Peyer's patch (tissue), 4 donors: ENCODE results near the gene FXYD3. TPM values are rescaled to one million over a fixed set of nuclear protein-coding genes. Genes with fewer than 3 reads are reported as not detected.
A peak's percentile ranks its signal among the peaks of the same experiment; 100 is the strongest.

Source experiments
- DNase-seq, 3 donors: peaks; one replicate each; pipeline ENCODE4 v3.0.0-alpha.2; 2017 to 2019
- H3K27ac ChIP-seq, 4 donors: fragments of 200-600 bp; sonication (generic); one replicate each; pipeline ENCODE4 v1.5.1; 2016 to 2019
- H3K27me3 ChIP-seq, 2 donors: fragments of 200-600 bp; sonication (generic); one replicate each; pipeline ENCODE4 v1.5.1; 2019
- H3K36me3 ChIP-seq, 3 donors: fragments of 200-600 bp; sonication (generic); one replicate each; pipeline ENCODE4 v1.5.1; 2016 to 2019
- H3K4me1 ChIP-seq, 4 donors: fragments of 200-600 bp; sonication (generic); one replicate each; pipeline ENCODE4 v1.5.1; 2016 to 2019
- H3K4me3 ChIP-seq, 4 donors: fragments of 200-600 bp; sonication (generic); 1 replicate in 3 of 4; 2 replicates in 1 of 4; pipeline ENCODE4 v1.5.1; 2016 to 2019; ENCODE audit warnings: mild to moderate bottlenecking in 1 of 4
- H3K9me3 ChIP-seq, 4 donors: fragments of 200-600 bp; sonication (generic); one replicate each; pipeline ENCODE4 v1.5.1; 2016 to 2019; ENCODE audit warnings: mild to moderate bottlenecking in 1 of 4
- CTCF ChIP-seq, 6 experiments: fragments of 450-650 bp in 4 of 6; fragments of 200-600 bp in 2 of 6; sonication (generic) in 1 of 6; IDR thresholded peaks; one replicate each; pipeline ENCODE4 v1.5.1; 2017 to 2019; ENCODE audit warnings: antibody characterized with exemption in 6 of 6, mild to moderate bottlenecking in 3 of 6, moderate library complexity in 1 of 6
- POLR2A ChIP-seq, 2 donors: fragments of 450-650 bp; IDR thresholded peaks; one replicate each; pipeline ENCODE4 v1.5.1; 2017; ENCODE audit warnings: antibody characterized with exemption in 2 of 2, mild to moderate bottlenecking in 2 of 2, moderate library complexity in 2 of 2
- total RNA-seq, 4 donors: library from RNA; depleted of rRNA; stranded (reverse); fragments of >200 nt; gene quantifications; one replicate each; pipeline ENCODE4 v1.1.0, GENCODE V29; 2016

FXYD3 gene
- total RNA-seq, 4 donors from 2014 or later, result 33.0 to 1,418 (median 1,063) TPM

GRCh38 chr19:35154525-35155406 lies 39.1 kb downstream of the FXYD3 start, which contains the start of gene FXYD5:
Gene FXYD5 (plus strand): TSS chr19:35154735. CDS start chr19:35155551, 816 bp downstream.
- no peaks in the 10 kb centered on the region for H3K9me3 ChIP-seq
- H3K27me3 ChIP-seq, result peaks cover 0 to 11% of the 10 kb centered on the region in 2 donors
- TF ChIP-seq POLR2A (IDR thresholded peaks at IDR 0.05), result no peak
- peak in 1 of 6 experiments; percentile 8 for TF ChIP-seq CTCF (IDR thresholded peaks at IDR 0.05)
- H3K4me1 ChIP-seq, result peaks cover 0 to 25% (median 4%) of the 10 kb centered on the region in 4 donors
- peak within 1 kb of the TSS; percentile 77 to 93 (median 89) for H3K27ac ChIP-seq
- peak in 2 of 3 donors; percentile 76 to 87 for DNase-seq
- no peaks in the 10 kb centered on the region for H3K36me3 ChIP-seq
- H3K4me3 ChIP-seq, result peak within 1 kb of the TSS; percentile 66 to 84 (median 70)

GRCh38 chr19:35155441-35155840 lies 39.8 kb downstream of the FXYD3 start:
- Histone ChIP-seq H3K27ac (peak overlapping the region; percentile 77 to 93 (median 89)), H3K9me3 (no peaks in the 10 kb centered on the region), H3K36me3 (no peaks in the 10 kb centered on the region), H3K4me3 (peak overlapping the region; percentile 66 to 84 (median 70)), H3K4me1 (peaks cover 0 to 25% (median 4%) of the 10 kb centered on the region in 4 donors), H3K27me3 (peaks cover 0 to 11% of the 10 kb centered on the region in 2 donors)
- TF ChIP-seq CTCF (IDR thresholded peaks at IDR 0.05) (no peak), POLR2A (IDR thresholded peaks at IDR 0.05) (no peak)
- DNase-seq, result peak in 1 of 3 donors; percentile 45

GRCh38 chr19:35155981-35156672 lies 40.5 kb downstream of the FXYD3 start:
- TF ChIP-seq POLR2A (IDR thresholded peaks at IDR 0.05), result no peak
- no peak for TF ChIP-seq CTCF (IDR thresholded peaks at IDR 0.05)
- Histone ChIP-seq H3K27me3 (peaks cover 0 to 11% of the 10 kb centered on the region in 2 donors), H3K36me3 (peaks cover 0 to 3% (median 0%) of the 10 kb centered on the region in 3 donors), H3K27ac (peak overlapping the region in 1 of 4 donors; percentile 93), H3K4me3 (peak overlapping the region; percentile 66 to 84 (median 70)), H3K4me1 (peaks cover 0 to 25% (median 4%) of the 10 kb centered on the region in 4 donors), H3K9me3 (no peaks in the 10 kb centered on the region)
- DNase-seq, result no peak

GRCh38 chr19:35156673-35157014 lies 41.0 kb downstream of the FXYD3 start:
- DNase-seq, result no peak
- Histone ChIP-seq H3K4me1 (peaks cover 0 to 25% (median 4%) of the 10 kb centered on the region in 4 donors), H3K36me3 (peaks cover 0 to 6% (median 0%) of the 10 kb centered on the region in 3 donors), H3K27ac (no peak overlapping the region), H3K4me3 (no peak overlapping the region), H3K9me3 (no peaks in the 10 kb centered on the region), H3K27me3 (peaks cover 0 to 11% of the 10 kb centered on the region in 2 donors)
- TF ChIP-seq CTCF (IDR thresholded peaks at IDR 0.05), result no peak
- TF ChIP-seq POLR2A (IDR thresholded peaks at IDR 0.05), result no peak

GRCh38 chr19:35157431-35157830 lies 41.8 kb downstream of the FXYD3 start:
- peaks cover 0 to 11% of the 10 kb centered on the region in 2 donors for H3K27me3 ChIP-seq
- H3K9me3 ChIP-seq, result no peaks in the 10 kb centered on the region
- no peak overlapping the region for H3K4me3 ChIP-seq
- no peak for TF ChIP-seq POLR2A (IDR thresholded peaks at IDR 0.05)
- TF ChIP-seq CTCF (IDR thresholded peaks at IDR 0.05), result no peak
- peaks cover 0 to 11% (median 0%) of the 10 kb centered on the region in 3 donors for H3K36me3 ChIP-seq
- H3K4me1 ChIP-seq, result peaks cover 0 to 25% (median 4%) of the 10 kb centered on the region in 4 donors
- H3K27ac ChIP-seq, result no peak overlapping the region
- no peak for DNase-seq
